IPS-20b (cell line): ENCODE measurements around the gene KRT13.

Experiments used
- H3K27ac ChIP-seq: one replicate; pipeline ENCODE4 v1.5.1; 2013; ENCODE audit warnings: low read length
- H3K27me3 ChIP-seq: 2 replicates; pipeline ENCODE4 v1.6.1; 2013; ENCODE audit warnings: mild to moderate bottlenecking, low read length, inconsistent platforms; ENCODE audit not compliant: insufficient read depth
- H3K36me3 ChIP-seq: 2 replicates; pipeline ENCODE4 v1.6.1; 2013; ENCODE audit warnings: low read depth, mild to moderate bottlenecking, inconsistent platforms, low read length, moderate library complexity; ENCODE audit not compliant: insufficient read depth
- H3K4me1 ChIP-seq: 2 replicates; pipeline ENCODE4 v1.6.1; 2013; ENCODE audit warnings: mild to moderate bottlenecking, control low read depth, inconsistent platforms, low read length, moderate library complexity; ENCODE audit not compliant: insufficient read depth
- H3K4me3 ChIP-seq: 2 replicates; pipeline ENCODE4 v1.5.1; 2013; ENCODE audit warnings: mild to moderate bottlenecking, low read length, inconsistent platforms
- H3K9ac ChIP-seq: 2 replicates; pipeline ENCODE4 v1.6.1; 2013; ENCODE audit warnings: low read depth, mild to moderate bottlenecking, inconsistent platforms, low read length, moderate library complexity
- H3K9me3 ChIP-seq: 2 replicates; pipeline ENCODE4 v1.6.1; 2013; ENCODE audit warnings: mild to moderate bottlenecking, low read depth, low read length, inconsistent platforms; ENCODE audit not compliant: insufficient read depth

KRT13 gene

GRCh38 chr17:41500131-41500911, 5.1 kb downstream of the KRT13 start:
- Histone ChIP-seq H3K36me3 (no peaks in the 10 kb centered on the region), H3K9ac (no peak overlapping the region), H3K27ac (no peak overlapping the region), H3K27me3 (no peaks in the 10 kb centered on the region), H3K4me3 (peak overlapping the region; percentile 8; the same call in 1 of the 2 replicates), H3K4me1 (peaks cover 10% of the 10 kb centered on the region; the same call in 1 of the 2 replicates), H3K9me3 (no peaks in the 10 kb centered on the region)

- no peak overlapping the region for H3K27ac ChIP-seq
- no peak overlapping the region for H3K9ac ChIP-seq
These were observed 5.7 kb downstream of the KRT13 start for GRCh38 chr17:41499714-41500113.

GRCh38 chr17:41498276-41498675, 7.1 kb downstream of the KRT13 start:
- Histone ChIP-seq H3K4me1 (peaks cover 10% of the 10 kb centered on the region; the same call in 1 of the 2 replicates), H3K27ac (no peak overlapping the region), H3K9me3 (no peaks in the 10 kb centered on the region), H3K27me3 (no peaks in the 10 kb centered on the region), H3K4me3 (no peak overlapping the region), H3K36me3 (no peaks in the 10 kb centered on the region), H3K9ac (no peak overlapping the region)

More at GRCh38 chr17:41499714-41500113, 5.7 kb downstream of the KRT13 start:
- Histone ChIP-seq H3K4me3 (no peak overlapping the region), H3K9me3 (no peaks in the 10 kb centered on the region), H3K36me3 (no peaks in the 10 kb centered on the region), H3K4me1 (peaks cover 10% of the 10 kb centered on the region; the same call in 1 of the 2 replicates), H3K27me3 (no peaks in the 10 kb centered on the region)

GRCh38 chr17:41496803-41497484, 8.5 kb downstream of the KRT13 start:
- no peaks in the 10 kb centered on the region for H3K27me3 ChIP-seq
- H3K36me3 ChIP-seq = no peaks in the 10 kb centered on the region
- no peaks in the 10 kb centered on the region for H3K9me3 ChIP-seq
- no peak overlapping the region for H3K27ac ChIP-seq
- H3K4me3 ChIP-seq = no peak overlapping the region
- no peak overlapping the region for H3K9ac ChIP-seq
- H3K4me1 ChIP-seq = peaks cover 10% of the 10 kb centered on the region; the same call in 1 of the 2 replicates

- no peak overlapping the region for H3K9ac ChIP-seq
- H3K36me3 ChIP-seq = no peaks in the 10 kb centered on the region
These were observed 10.9 kb downstream of the KRT13 start for GRCh38 chr17:41494524-41494923.

GRCh38 chr17:41492771-41493170, 12.6 kb downstream of the KRT13 start:
- no peaks in the 10 kb centered on the region for H3K36me3 ChIP-seq
- H3K27ac ChIP-seq = no peak overlapping the region
- H3K27me3 ChIP-seq = no peaks in the 10 kb centered on the region; the same call in 1 of the 2 replicates
- H3K9ac ChIP-seq = no peak overlapping the region
- no peaks in the 10 kb centered on the region for H3K9me3 ChIP-seq
- no peak overlapping the region for H3K4me3 ChIP-seq
- no peaks in the 10 kb centered on the region for H3K4me1 ChIP-seq

More at GRCh38 chr17:41494524-41494923, 10.9 kb downstream of the KRT13 start:
- Histone ChIP-seq H3K27me3 (no peaks in the 10 kb centered on the region), H3K27ac (no peak overlapping the region), H3K9me3 (no peaks in the 10 kb centered on the region), H3K4me3 (no peak overlapping the region), H3K4me1 (no peaks in the 10 kb centered on the region)

- Histone ChIP-seq H3K27me3 (peaks cover 4% of the 10 kb centered on the region; the same call in 1 of the 2 replicates), H3K27ac (no peak overlapping the region), H3K4me1 (no peaks in the 10 kb centered on the region), H3K36me3 (no peaks in the 10 kb centered on the region), H3K9me3 (no peaks in the 10 kb centered on the region), H3K9ac (no peak overlapping the region), H3K4me3 (no peak overlapping the region)
These were observed 13.1 kb downstream of the KRT13 start for GRCh38 chr17:41492351-41492750.

GRCh38 chr17:41491476-41491875, 13.9 kb downstream of the KRT13 start:
- Histone ChIP-seq H3K9ac (no peak overlapping the region), H3K4me3 (no peak overlapping the region), H3K27ac (no peak overlapping the region), H3K4me1 (no peaks in the 10 kb centered on the region), H3K36me3 (no peaks in the 10 kb centered on the region), H3K9me3 (no peaks in the 10 kb centered on the region), H3K27me3 (peaks cover 12% of the 10 kb centered on the region)

- Histone ChIP-seq H3K9me3 (no peaks in the 10 kb centered on the region), H3K4me3 (no peak overlapping the region), H3K27ac (no peak overlapping the region), H3K9ac (no peak overlapping the region), H3K36me3 (no peaks in the 10 kb centered on the region), H3K4me1 (no peaks in the 10 kb centered on the region), H3K27me3 (peaks cover 16% of the 10 kb centered on the region)
These were observed 15.1 kb downstream of the KRT13 start for GRCh38 chr17:41490000-41490990.

GRCh38 chr17:41489531-41489930, 15.9 kb downstream of the KRT13 start, which contains the start of gene KRT36:
Gene KRT36, minus strand, starts transcription at chr17:41489910. Its CDS starts 46 bp downstream, at chr17:41489864.
- no peak within 1 kb of the TSS for H3K4me3 ChIP-seq
- no peak within 1 kb of the TSS for H3K9ac ChIP-seq
- H3K36me3 ChIP-seq = no peaks in the 10 kb centered on the region
- H3K27me3 ChIP-seq = peaks cover 16% of the 10 kb centered on the region
- H3K9me3 ChIP-seq = no peaks in the 10 kb centered on the region
- H3K27ac ChIP-seq = no peak within 1 kb of the TSS
- no peaks in the 10 kb centered on the region for H3K4me1 ChIP-seq
